K562 (cell line): ENCODE results near the gene CLHC1. TPM values are rescaled to one million over a fixed set of nuclear protein-coding genes. Genes with fewer than 3 reads are reported as not detected.
A peak's percentile ranks its signal among the peaks of the same experiment; 100 is the strongest.

Source experiments
- ATF3 ChIP-seq, 2 experiments: fragments of 450-650 bp in 1 of 2; sonication (generic) in 1 of 2; formaldehyde crosslinking in 1 of 2; IDR thresholded peaks in 1 of 2; conservative IDR thresholded peaks in 1 of 2; 2 replicates each; pipeline versions ENCODE4 v1.6.1 to v1.8.1; 2016 to 2023; ENCODE audit warnings: mild to moderate bottlenecking in 2 of 2, moderate library complexity in 2 of 2, inconsistent platforms in 1 of 2, missing genetic modification reagents in 1 of 2
- polyA plus RNA-seq, 8 experiments: library from polyadenylated mRNA; depleted of rRNA in 4 of 8; stranded (reverse) in 5 of 8; unstranded in 3 of 8; fragments of >200 nt; fragmentation: Nextera tagmentation in 2 of 8; fragmentation: Illumina TruSeq in 1 of 8; extraction: Ambion mirVana in 2 of 8; extraction: Trizol in 1 of 8; gene quantifications; 2 replicates each; pipeline versions ENCODE4 v1.2.1 to v1.2.3, GENCODE V29; 2011 to 2014; ENCODE audit warnings: inconsistent platforms in 1 of 8, missing spikeins in 1 of 8
- total RNA-seq, 7 experiments: library from RNA; depleted of rRNA in 6 of 7; stranded (reverse); fragments of >200 nt in 6 of 7; fragmentation: Illumina TruSeq in 2 of 7; extraction: Trizol in 2 of 7; gene quantifications; 2 replicates each; pipeline versions ENCODE4 v1.2.1 to v1.2.3, GENCODE V29; 2011 to 2021; ENCODE audit warnings: low replicate concordance in 1 of 7
- TF ChIP-seq, protein P1 (sequence below): IDR thresholded peaks from 3 replicates; pipeline ENCODE4 v1.6.1; 2011; ENCODE audit warnings: borderline replicate concordance, mild to moderate bottlenecking, moderate library complexity; ENCODE audit not compliant: insufficient read length; ENCODE audit errors: extremely low read depth

The CLHC1 gene
- total and polyA plus RNA-seq, 9 of the 15 experiments (the other 6 are each of a cell fraction or from before 2014, with no cell fraction given): 3.7 to 14.3 (median 8.6) TPM

DNA sequence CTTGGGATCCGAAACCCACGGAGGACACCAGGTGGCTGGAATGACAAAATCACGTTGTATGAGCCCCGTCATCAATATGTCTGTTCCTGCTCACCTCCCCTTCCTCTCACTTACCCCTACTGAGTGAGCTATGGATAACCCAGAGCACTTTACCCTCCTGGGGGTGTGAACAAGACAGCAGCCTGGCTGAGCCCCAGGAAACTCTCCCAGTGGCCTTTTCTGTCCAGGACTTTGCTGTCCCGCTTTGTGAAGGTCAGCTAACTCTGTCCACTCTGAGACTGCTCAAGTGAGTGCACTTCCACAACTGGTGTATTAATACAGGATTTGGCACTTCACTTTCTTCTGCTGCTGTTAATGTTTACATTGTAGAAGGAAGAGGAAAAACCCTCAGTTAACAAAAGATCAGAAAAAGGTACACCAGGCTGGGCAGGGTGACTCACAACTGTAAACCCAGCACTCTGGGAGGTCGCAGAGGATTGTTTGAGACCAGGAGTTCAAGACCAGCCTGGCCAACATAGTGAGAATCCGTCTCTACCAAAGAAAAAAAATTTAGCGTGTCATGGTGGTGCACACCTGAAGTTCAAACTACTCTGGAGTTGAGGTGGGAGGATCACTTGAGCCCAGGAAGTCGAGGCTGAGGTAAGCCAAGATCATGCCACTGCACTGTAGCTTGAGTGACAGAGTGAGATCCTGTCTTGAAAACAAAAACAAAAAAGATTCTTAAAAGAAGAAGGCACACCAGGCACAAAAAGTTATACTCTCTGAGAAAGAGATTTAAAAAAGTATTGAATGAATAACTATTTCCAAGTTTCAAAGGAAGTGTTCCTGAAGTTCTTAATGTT is 90.3 kb downstream of the CLHC1 start (continued):
- peak; percentile 49; the same call in 1 of the 2 replicates for TF ChIP-seq ATF3 (IDR thresholded peaks at IDR 0.05)
- TF ChIP-seq ATF3 (CRISPR knock-in tag; conservative IDR thresholded peaks at IDR 0.05): peak; percentile 48; the same call in 1 of the 2 replicates
- TF ChIP-seq, protein P1, sequence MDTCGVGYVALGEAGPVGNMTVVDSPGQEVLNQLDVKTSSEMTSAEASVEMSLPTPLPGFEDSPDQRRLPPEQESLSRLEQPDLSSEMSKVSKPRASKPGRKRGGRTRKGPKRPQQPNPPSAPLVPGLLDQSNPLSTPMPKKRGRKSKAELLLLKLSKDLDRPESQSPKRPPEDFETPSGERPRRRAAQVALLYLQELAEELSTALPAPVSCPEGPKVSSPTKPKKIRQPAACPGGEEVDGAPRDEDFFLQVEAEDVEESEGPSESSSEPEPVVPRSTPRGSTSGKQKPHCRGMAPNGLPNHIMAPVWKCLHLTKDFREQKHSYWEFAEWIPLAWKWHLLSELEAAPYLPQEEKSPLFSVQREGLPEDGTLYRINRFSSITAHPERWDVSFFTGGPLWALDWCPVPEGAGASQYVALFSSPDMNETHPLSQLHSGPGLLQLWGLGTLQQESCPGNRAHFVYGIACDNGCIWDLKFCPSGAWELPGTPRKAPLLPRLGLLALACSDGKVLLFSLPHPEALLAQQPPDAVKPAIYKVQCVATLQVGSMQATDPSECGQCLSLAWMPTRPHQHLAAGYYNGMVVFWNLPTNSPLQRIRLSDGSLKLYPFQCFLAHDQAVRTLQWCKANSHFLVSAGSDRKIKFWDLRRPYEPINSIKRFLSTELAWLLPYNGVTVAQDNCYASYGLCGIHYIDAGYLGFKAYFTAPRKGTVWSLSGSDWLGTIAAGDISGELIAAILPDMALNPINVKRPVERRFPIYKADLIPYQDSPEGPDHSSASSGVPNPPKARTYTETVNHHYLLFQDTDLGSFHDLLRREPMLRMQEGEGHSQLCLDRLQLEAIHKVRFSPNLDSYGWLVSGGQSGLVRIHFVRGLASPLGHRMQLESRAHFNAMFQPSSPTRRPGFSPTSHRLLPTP: no peak
